Measurements from ENCODE around the gene PACSIN2.
A peak's percentile ranks its signal among the peaks of the same experiment; 100 is the strongest.
"Not testable (repeated sequence)": the region's sequence is repeated elsewhere in the genome, so short reads cannot be mapped to it uniquely, and the experiment has no call there.

The PACSIN2 gene

DNA sequence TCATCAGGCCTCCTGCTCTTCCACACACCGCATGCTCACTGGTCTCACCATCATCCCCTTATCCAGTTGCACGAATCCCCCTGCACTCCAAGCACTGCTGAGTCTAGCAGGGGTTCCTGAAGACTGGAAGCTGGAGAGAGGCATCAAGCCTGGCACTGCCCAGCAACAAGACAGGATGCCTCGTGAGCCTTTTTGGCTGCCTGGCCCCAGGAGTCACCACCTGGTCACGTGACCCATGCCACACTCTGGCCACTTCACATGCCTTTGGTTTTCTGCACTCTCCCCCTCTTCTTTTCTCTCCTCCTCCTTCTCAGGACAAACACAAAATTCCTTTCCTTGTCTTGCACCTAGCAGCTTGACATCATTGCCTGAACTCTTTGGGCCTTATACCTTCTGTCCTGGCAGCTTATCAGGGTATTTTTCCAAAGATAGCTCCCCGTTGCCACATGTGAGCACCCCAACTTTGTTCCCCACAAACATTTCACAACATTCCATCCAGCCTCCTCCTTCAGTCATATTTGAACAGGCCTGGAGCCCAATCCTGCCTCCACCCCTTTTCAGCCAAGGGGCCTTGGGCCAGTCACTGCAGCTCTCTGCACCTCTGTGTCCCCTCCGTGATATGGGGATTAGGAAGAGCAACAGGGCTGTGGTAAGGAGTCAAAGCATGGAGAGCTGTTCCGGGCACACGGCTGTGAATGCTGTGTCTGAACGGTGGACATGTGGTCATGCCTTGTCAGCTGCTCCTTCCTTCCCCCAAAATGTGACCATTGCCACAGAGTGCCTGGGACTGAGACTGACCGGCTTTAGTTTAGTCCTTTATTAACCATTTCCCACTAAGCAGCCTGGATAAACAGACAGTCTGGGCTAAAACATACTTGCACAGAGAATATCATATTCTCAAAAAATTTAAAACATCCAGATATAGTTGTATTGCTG is 2.8 kb upstream of the PACSIN2 start:
- TF ChIP-seq CTCF (IDR thresholded peaks at IDR 0.05; ENCODE audit: insufficient read depth, low read depth, low read length, missing control alignments), result no peak

GRCh38 chr22:43016150-43016549 is 1.2 kb upstream of the PACSIN2 start:
- DNase-seq (ENCODE audit: low read depth); H3K4me3 ChIP-seq (ENCODE audit: low read depth, low read length): not testable (repeated sequence)

More for the DNA sequence above, 2.8 kb upstream of the PACSIN2 start:
- DNase-seq (ENCODE audit: low read depth), result no peak
- no peak overlapping the region for H3K4me3 ChIP-seq (ENCODE audit: low read depth, low read length)

GRCh38 chr22:43015677-43016042 is 711 bp upstream of the PACSIN2 start:
- peak overlapping the region; percentile 60 for H3K4me3 ChIP-seq (ENCODE audit: low read depth, low read length)
- DNase-seq (ENCODE audit: low read depth), result no peak
- no peak for TF ChIP-seq CTCF (IDR thresholded peaks at IDR 0.05; ENCODE audit: insufficient read depth, low read depth, low read length, missing control alignments)

GRCh38 chr22:43014316-43014868 is 557 bp downstream of the PACSIN2 start:
- TF ChIP-seq CTCF (IDR thresholded peaks at IDR 0.05; ENCODE audit: insufficient read depth, low read depth, low read length, missing control alignments), result no peak
- peak; percentile 58 for DNase-seq (ENCODE audit: low read depth)
- peak overlapping the region; percentile 85 for H3K4me3 ChIP-seq (ENCODE audit: low read depth, low read length)

- TF ChIP-seq CTCF (IDR thresholded peaks at IDR 0.05; ENCODE audit: insufficient read depth, low read depth, low read length, missing control alignments), result no peak
- H3K4me3 ChIP-seq (ENCODE audit: low read depth, low read length), result peak overlapping the region; percentile 85
- DNase-seq (ENCODE audit: low read depth), result no peak
Measured at GRCh38 chr22:43013355-43014315, 1.3 kb downstream of the PACSIN2 start.

DNA sequence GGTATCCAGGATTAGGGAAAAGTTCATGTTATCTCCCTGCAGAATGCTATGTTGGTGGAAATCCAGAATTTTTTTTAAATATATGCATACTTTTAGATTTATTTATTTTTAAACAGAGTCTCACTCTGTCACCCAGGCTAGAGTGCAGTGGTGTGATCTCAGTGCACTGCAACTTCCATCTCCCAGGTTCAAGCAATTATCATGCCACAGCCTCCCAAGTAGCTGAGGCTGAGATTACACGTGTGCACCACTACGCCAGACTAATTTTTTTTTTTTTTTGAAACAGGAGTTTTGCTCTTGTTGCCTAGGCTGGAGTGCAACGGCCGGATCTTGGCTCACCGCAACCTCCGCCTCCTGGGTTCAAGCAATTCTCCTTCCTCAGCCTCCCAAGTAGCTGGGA is 2.6 kb downstream of the PACSIN2 start:
- no peak for TF ChIP-seq CTCF (IDR thresholded peaks at IDR 0.05; ENCODE audit: insufficient read depth, low read depth, low read length, missing control alignments)
- no peak for DNase-seq (ENCODE audit: low read depth)

GRCh38 chr22:43011079-43011478 is 3.9 kb downstream of the PACSIN2 start:
- no peak for DNase-seq (ENCODE audit: low read depth)
- no peak for TF ChIP-seq CTCF (IDR thresholded peaks at IDR 0.05; ENCODE audit: insufficient read depth, low read depth, low read length, missing control alignments)
- no peak overlapping the region for H3K4me3 ChIP-seq (ENCODE audit: low read depth, low read length)

More for the DNA sequence above, 2.6 kb downstream of the PACSIN2 start:
- no peak overlapping the region for H3K4me3 ChIP-seq (ENCODE audit: low read depth, low read length)
